Thyroid gland (tissue), 4 donors: ENCODE measurements around the gene ZNF224. TPM values are rescaled to one million over a fixed set of nuclear protein-coding genes. Genes with fewer than 3 reads are reported as not detected.
A peak's percentile ranks its signal among the peaks of the same experiment; 100 is the strongest.

Experiments
- DNase-seq, 2 donors: peaks; one replicate each; pipeline ENCODE4 v3.0.0-alpha.2; 2019
- H3K27ac ChIP-seq, 3 donors: fragments of 200-600 bp; sonication (generic); 1 replicate in 2 of 3; 2 replicates in 1 of 3; pipeline ENCODE4 v1.5.1; 2016 to 2019; ENCODE audit warnings: mild to moderate bottlenecking in 1 of 3, moderate library complexity in 1 of 3
- H3K27me3 ChIP-seq: fragments of 200-600 bp; sonication (generic); one replicate; pipeline ENCODE4 v1.5.1; 2019
- H3K36me3 ChIP-seq, 2 donors: fragments of 200-600 bp; sonication (generic); one replicate each; pipeline ENCODE4 v1.5.1; 2016 to 2019
- H3K4me1 ChIP-seq, 2 donors: fragments of 200-600 bp; sonication (generic); one replicate each; pipeline ENCODE4 v1.5.1; 2017 to 2019
- H3K4me3 ChIP-seq, 3 donors: fragments of 200-600 bp; sonication (generic); replicated peaks in 1 of 3; 1 replicate in 2 of 3; 2 replicates in 1 of 3; pipeline ENCODE4 v1.5.1; 2016; ENCODE audit warnings: mild to moderate bottlenecking in 1 of 3
- H3K9me3 ChIP-seq: fragments of 200-600 bp; sonication (generic); one replicate; pipeline ENCODE4 v1.5.1; 2017
- CTCF ChIP-seq, 6 experiments: fragments of 200-600 bp in 3 of 6; fragments of 450-650 bp in 3 of 6; sonication (generic) in 3 of 6; IDR thresholded peaks; one replicate each; pipeline ENCODE4 v1.5.1; 2016 to 2019; ENCODE audit warnings: antibody characterized with exemption in 6 of 6, mild to moderate bottlenecking in 2 of 6, inconsistent platforms in 1 of 6, moderate library complexity in 1 of 6
- POLR2A ChIP-seq, 2 donors: fragments of 450-650 bp; IDR thresholded peaks; one replicate each; pipeline ENCODE4 v1.6.1; 2017; ENCODE audit warnings: antibody characterized with exemption in 2 of 2, mild to moderate bottlenecking in 2 of 2, moderate library complexity in 1 of 2
- WGBS, 2 donors: methylation state at CpG; one replicate each; pipeline ENCODE4 v1.1.5; 2017; 5-methylcytosine and 5-hydroxymethylcytosine counted together
- intact Hi-C: fragments of 100-400 bp; cut with DNase I; formaldehyde crosslinking; loops from one replicate; pipeline ENCODE4 v1.15.1; 2023
- total RNA-seq, 4 donors: library from RNA; depleted of rRNA; stranded (reverse); fragments of >200 nt; gene quantifications; one replicate each; pipeline ENCODE4 v1.2.3, GENCODE V29; 2016

The ZNF224 gene
- total RNA-seq, 4 donors from 2014 or later, result 31.9 to 47.4 (median 36.7) TPM

GRCh38 chr19:44059229-44059628 is 34.9 kb upstream of the ZNF224 start:
- no peak for DNase-seq
- Histone ChIP-seq H3K4me3 (no peak overlapping the region), H3K36me3 (peaks cover 28 to 36% of the 10 kb centered on the region in 2 donors), H3K4me1 (no peaks in the 10 kb centered on the region), H3K9me3 (no peaks in the 10 kb centered on the region), H3K27ac (no peak overlapping the region), H3K27me3 (no peaks in the 10 kb centered on the region)
- TF ChIP-seq POLR2A (IDR thresholded peaks at IDR 0.05) (no peak), CTCF (IDR thresholded peaks at IDR 0.05) (no peak)
- intact Hi-C loops, result no loop called here
- WGBS, 2 donors, result 94 to 95% methylated on average over 2 of the region's 2 CpGs

GRCh38 chr19:44061038-44061437 is 33.1 kb upstream of the ZNF224 start:
- H3K27me3 ChIP-seq, result no peaks in the 10 kb centered on the region
- H3K27ac ChIP-seq, result no peak overlapping the region
- no peaks in the 10 kb centered on the region for H3K4me1 ChIP-seq
- intact Hi-C loops, result no loop called here
- TF ChIP-seq POLR2A (IDR thresholded peaks at IDR 0.05) (no peak), CTCF (IDR thresholded peaks at IDR 0.05) (no peak)
- DNase-seq, result no peak
- WGBS, 2 donors, result 96 to 100% methylated on average over 1 of the region's 1 CpG
- H3K36me3 ChIP-seq, result peaks cover 45 to 46% of the 10 kb centered on the region in 2 donors
- no peak overlapping the region for H3K4me3 ChIP-seq
- no peaks in the 10 kb centered on the region for H3K9me3 ChIP-seq

GRCh38 chr19:44066305-44066704 is 27.9 kb upstream of the ZNF224 start:
- peaks cover 43 to 45% of the 10 kb centered on the region in 2 donors for H3K36me3 ChIP-seq
- no peaks in the 10 kb centered on the region for H3K27me3 ChIP-seq
- no peaks in the 10 kb centered on the region for H3K9me3 ChIP-seq
- intact Hi-C loops, result no loop called here
- H3K4me1 ChIP-seq, result no peaks in the 10 kb centered on the region
- no peak overlapping the region for H3K27ac ChIP-seq
- TF ChIP-seq POLR2A (IDR thresholded peaks at IDR 0.05) (no peak), CTCF (IDR thresholded peaks at IDR 0.05) (no peak)
- no peak overlapping the region for H3K4me3 ChIP-seq
- no peak for DNase-seq
- WGBS, 2 donors, result 62 to 65% methylated on average over 3 of the region's 3 CpGs

GRCh38 chr19:44069415-44069814 is 24.7 kb upstream of the ZNF224 start:
- no peak overlapping the region for H3K4me3 ChIP-seq
- H3K27me3 ChIP-seq, result no peaks in the 10 kb centered on the region
- intact Hi-C loops, result no loop called here
- peaks cover 8 to 9% of the 10 kb centered on the region in 2 donors for H3K4me1 ChIP-seq
- 95 to 97% methylated on average over 1 of the region's 1 CpG for WGBS, 2 donors
- no peak overlapping the region for H3K27ac ChIP-seq
- no peaks in the 10 kb centered on the region for H3K9me3 ChIP-seq
- DNase-seq, result no peak
- H3K36me3 ChIP-seq, result peaks cover 18 to 26% of the 10 kb centered on the region in 2 donors
- TF ChIP-seq CTCF (IDR thresholded peaks at IDR 0.05), result no peak

- no peak for TF ChIP-seq POLR2A (IDR thresholded peaks at IDR 0.05)
- TF ChIP-seq CTCF (IDR thresholded peaks at IDR 0.05), result no peak
- Histone ChIP-seq H3K27ac (no peak within 1 kb of the TSS), H3K4me3 (peak within 1 kb of the TSS; percentile 37 to 49 (median 42)), H3K36me3 (peaks cover 1 to 3% of the 10 kb centered on the region in 2 donors), H3K27me3 (no peaks in the 10 kb centered on the region), H3K9me3 (no peaks in the 10 kb centered on the region), H3K4me1 (peaks cover 8 to 9% of the 10 kb centered on the region in 2 donors)
- 0 to 1% methylated on average over 32 to 40 of the region's 40 CpGs for WGBS, 2 donors
- intact Hi-C loops, result no loop called here
- DNase-seq, result peak; percentile 82
These were observed 22.2 kb upstream of the ZNF224 start, which contains the start of gene ZNF284 for GRCh38 chr19:44071824-44072542. Gene ZNF284, plus strand, starts transcription at chr19:44072159. Its CDS starts 4,231 bp downstream, at chr19:44076390.
